Measurements from ENCODE around the gene NLRC5.
A peak's percentile ranks its signal among the peaks of the same experiment; 100 is the strongest.
"Not testable (repeated sequence)": the region's sequence is repeated elsewhere in the genome, so short reads cannot be mapped to it uniquely, and the experiment has no call there.

NLRC5 gene

GRCh38 chr16:56984639-56985038 is 4.7 kb upstream of the NLRC5 start:
- DNase-seq: no peak

- peak; percentile 91 for DNase-seq
Observed at GRCh38 chr16:56985288-56985961, 3.9 kb upstream of the NLRC5 start.

- DNase-seq: no peak
Observed at GRCh38 chr16:56985962-56986360, 3.4 kb upstream of the NLRC5 start.

- no peak for DNase-seq
Observed at GRCh38 chr16:56986361-56986760, 3.0 kb upstream of the NLRC5 start.

- DNase-seq: not testable (repeated sequence)
Observed at GRCh38 chr16:56986908-56987307, 2.4 kb upstream of the NLRC5 start.

GRCh38 chr16:56987692-56988091 is 1.7 kb upstream of the NLRC5 start:
- DNase-seq: no peak

GRCh38 chr16:56988161-56988947 is 1.0 kb upstream of the NLRC5 start:
- DNase-seq: no peak

GRCh38 chr16:56989988-56990387 is 631 bp downstream of the NLRC5 start:
- no peak for DNase-seq

- DNase-seq: no peak
Observed at GRCh38 chr16:56990407-56991286, 1.3 kb downstream of the NLRC5 start.

- not testable (repeated sequence) for DNase-seq
Observed at GRCh38 chr16:56992431-56992830, 3.1 kb downstream of the NLRC5 start.

- no peak for DNase-seq
Observed at GRCh38 chr16:56993204-56993603, 3.8 kb downstream of the NLRC5 start.

- DNase-seq: no peak
Observed at GRCh38 chr16:56994311-56994710, 5.0 kb downstream of the NLRC5 start.

- DNase-seq: no peak
Observed at GRCh38 chr16:56995136-56995805, 5.9 kb downstream of the NLRC5 start.

- no peak for DNase-seq
Observed at GRCh38 chr16:56997264-56997663, 7.9 kb downstream of the NLRC5 start.

GRCh38 chr16:56997931-56998330 is 8.6 kb downstream of the NLRC5 start:
- no peak for DNase-seq

GRCh38 chr16:56998352-56998751 is 9.0 kb downstream of the NLRC5 start:
- DNase-seq: no peak

GRCh38 chr16:56998861-56999260 is 9.5 kb downstream of the NLRC5 start:
- DNase-seq: no peak

GRCh38 chr16:56999409-57000270 is 10.3 kb downstream of the NLRC5 start:
- no peak for DNase-seq

GRCh38 chr16:57000271-57001025 is 11.1 kb downstream of the NLRC5 start:
- DNase-seq: no peak

GRCh38 chr16:57001026-57001679 is 11.8 kb downstream of the NLRC5 start:
- no peak for DNase-seq
